Gastrocnemius medialis (tissue), 4 donors: ENCODE measurements around the gene DBNL. TPM values are rescaled to one million over a fixed set of nuclear protein-coding genes. Genes with fewer than 3 reads are reported as not detected.

Experiments
- ATAC-seq, 2 donors: fragments of 150-250 bp; one replicate each; pipeline ENCODE4 v1.9.1; 2016
- DNase-seq, 2 donors: peaks; one replicate each; pipeline ENCODE4 v3.0.0-alpha.2; 2019
- H3K27ac ChIP-seq, 4 donors: fragments of 200-600 bp; sonication (generic); 1 replicate in 1 of 4; 2 replicates in 3 of 4; pipeline ENCODE4 v1.5.1; 2016 to 2018; ENCODE audit warnings: mild to moderate bottlenecking in 2 of 4, moderate library complexity in 1 of 4
- H3K27me3 ChIP-seq, 3 donors: fragments of 200-600 bp; sonication (generic) in 2 of 3; 1 replicate in 1 of 3; 2 replicates in 2 of 3; pipeline versions ENCODE4 v1.5.1 to v1.6.0; 2016 to 2019; ENCODE audit warnings: mild to moderate bottlenecking in 1 of 3, moderate library complexity in 1 of 3
- H3K36me3 ChIP-seq, 2 donors: fragments of 200-600 bp; sonication (generic) in 1 of 2; one replicate each; pipeline ENCODE4 v1.5.1; 2017 to 2018
- H3K4me1 ChIP-seq, 2 donors: fragments of 200-600 bp; sonication (generic) in 1 of 2; one replicate each; pipeline ENCODE4 v1.5.1; 2016 to 2017; ENCODE audit warnings: mild to moderate bottlenecking in 2 of 2
- H3K4me3 ChIP-seq, 4 donors: fragments of 200-600 bp; sonication (generic) in 3 of 4; 1 replicate in 1 of 4; 2 replicates in 3 of 4; pipeline ENCODE4 v1.5.1; 2016 to 2019; ENCODE audit warnings: mild to moderate bottlenecking in 2 of 4
- H3K9me3 ChIP-seq, 3 donors: fragments of 200-600 bp; sonication (generic) in 2 of 3; 1 replicate in 1 of 3; 2 replicates in 2 of 3; pipeline ENCODE4 v1.5.1; 2016 to 2019
- POLR2A ChIP-seq, 2 donors: fragments of 450-650 bp; IDR thresholded peaks; one replicate each; pipeline ENCODE4 v1.6.1; 2017; ENCODE audit warnings: antibody characterized with exemption in 2 of 2, mild to moderate bottlenecking in 2 of 2, moderate library complexity in 2 of 2
- in situ Hi-C, 4 donors: fragments of 200-750 bp; cut with MboI; loops; one replicate each; pipeline versions ENCODE4 v1.15.0 to v1.8.0; 2017; ENCODE audit warnings: low sequenced_read_pairs in 4 of 4
- intact Hi-C: fragments of 100-400 bp; cut with DNase I; formaldehyde crosslinking; loops from one replicate; pipeline ENCODE4 v1.15.1; 2023; ENCODE audit warnings: low total_unique reads
- microRNA-seq, 2 donors: library from miRNA; unstranded; fragments of <30 nt; microRNA quantifications; one replicate each; pipeline ENCODE4, GENCODE V29; 2016; ENCODE audit warnings: borderline replicate concordance in 2 of 2
- total RNA-seq, 4 donors: library from RNA; depleted of rRNA; stranded (reverse); fragments of >200 nt; gene quantifications; one replicate each; pipeline versions ENCODE4 v1.1.0 to v1.2.3, GENCODE V29; 2016
- TF ChIP-seq, protein P1 (sequence below), 5 experiments: fragments of 450-650 bp in 3 of 5; fragments of 200-600 bp in 2 of 5; sonication (generic) in 2 of 5; IDR thresholded peaks in 4 of 5; conservative IDR thresholded peaks in 1 of 5; 1 replicate in 4 of 5; 2 replicates in 1 of 5; pipeline ENCODE4 v1.5.1; 2016 to 2019; ENCODE audit warnings: antibody characterized with exemption in 5 of 5, mild to moderate bottlenecking in 3 of 5, moderate library complexity in 3 of 5

Gene DBNL
- total RNA-seq, 4 donors from 2014 or later = 48.0 to 77.2 (median 56.0) TPM

DNA sequence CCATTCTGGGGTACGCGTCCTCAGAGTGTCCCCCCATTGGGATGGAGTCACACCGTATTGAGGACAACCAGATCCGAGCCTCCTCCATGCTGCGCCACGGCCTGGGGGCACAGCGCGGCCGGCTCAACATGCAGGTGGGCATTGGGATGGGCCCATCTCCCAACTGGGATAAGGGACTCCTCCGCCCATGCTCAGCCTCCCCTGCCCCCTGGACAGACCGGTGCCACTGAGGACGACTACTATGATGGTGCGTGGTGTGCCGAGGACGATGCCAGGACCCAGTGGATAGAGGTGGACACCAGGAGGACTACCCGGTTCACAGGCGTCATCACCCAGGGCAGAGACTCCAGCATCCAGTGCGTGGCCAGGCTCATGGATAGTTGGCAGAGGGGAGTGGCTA is 65.5 kb downstream of the DBNL start:
- DNase-seq = no peak
- Histone ChIP-seq H3K36me3 (no peaks in the 10 kb centered on the region), H3K9me3 (no peaks in the 10 kb centered on the region), H3K27ac (no peak overlapping the region), H3K4me3 (no peak overlapping the region), H3K4me1 (peaks cover 11 to 17% of the 10 kb centered on the region in 2 donors), H3K27me3 (peaks cover 2 to 5% (median 3%) of the 10 kb centered on the region in 3 donors)
- in situ Hi-C loops (no loop called here), intact Hi-C loops (no loop called here)
- TF ChIP-seq, protein P1, sequence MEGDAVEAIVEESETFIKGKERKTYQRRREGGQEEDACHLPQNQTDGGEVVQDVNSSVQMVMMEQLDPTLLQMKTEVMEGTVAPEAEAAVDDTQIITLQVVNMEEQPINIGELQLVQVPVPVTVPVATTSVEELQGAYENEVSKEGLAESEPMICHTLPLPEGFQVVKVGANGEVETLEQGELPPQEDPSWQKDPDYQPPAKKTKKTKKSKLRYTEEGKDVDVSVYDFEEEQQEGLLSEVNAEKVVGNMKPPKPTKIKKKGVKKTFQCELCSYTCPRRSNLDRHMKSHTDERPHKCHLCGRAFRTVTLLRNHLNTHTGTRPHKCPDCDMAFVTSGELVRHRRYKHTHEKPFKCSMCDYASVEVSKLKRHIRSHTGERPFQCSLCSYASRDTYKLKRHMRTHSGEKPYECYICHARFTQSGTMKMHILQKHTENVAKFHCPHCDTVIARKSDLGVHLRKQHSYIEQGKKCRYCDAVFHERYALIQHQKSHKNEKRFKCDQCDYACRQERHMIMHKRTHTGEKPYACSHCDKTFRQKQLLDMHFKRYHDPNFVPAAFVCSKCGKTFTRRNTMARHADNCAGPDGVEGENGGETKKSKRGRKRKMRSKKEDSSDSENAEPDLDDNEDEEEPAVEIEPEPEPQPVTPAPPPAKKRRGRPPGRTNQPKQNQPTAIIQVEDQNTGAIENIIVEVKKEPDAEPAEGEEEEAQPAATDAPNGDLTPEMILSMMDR (IDR thresholded peaks at IDR 0.05 in 4 of 5, conservative IDR thresholded peaks at IDR 0.05 in 1 of 5) = no peak
- TF ChIP-seq POLR2A (IDR thresholded peaks at IDR 0.05) = no peak
- ATAC-seq = no peak

DNA sequence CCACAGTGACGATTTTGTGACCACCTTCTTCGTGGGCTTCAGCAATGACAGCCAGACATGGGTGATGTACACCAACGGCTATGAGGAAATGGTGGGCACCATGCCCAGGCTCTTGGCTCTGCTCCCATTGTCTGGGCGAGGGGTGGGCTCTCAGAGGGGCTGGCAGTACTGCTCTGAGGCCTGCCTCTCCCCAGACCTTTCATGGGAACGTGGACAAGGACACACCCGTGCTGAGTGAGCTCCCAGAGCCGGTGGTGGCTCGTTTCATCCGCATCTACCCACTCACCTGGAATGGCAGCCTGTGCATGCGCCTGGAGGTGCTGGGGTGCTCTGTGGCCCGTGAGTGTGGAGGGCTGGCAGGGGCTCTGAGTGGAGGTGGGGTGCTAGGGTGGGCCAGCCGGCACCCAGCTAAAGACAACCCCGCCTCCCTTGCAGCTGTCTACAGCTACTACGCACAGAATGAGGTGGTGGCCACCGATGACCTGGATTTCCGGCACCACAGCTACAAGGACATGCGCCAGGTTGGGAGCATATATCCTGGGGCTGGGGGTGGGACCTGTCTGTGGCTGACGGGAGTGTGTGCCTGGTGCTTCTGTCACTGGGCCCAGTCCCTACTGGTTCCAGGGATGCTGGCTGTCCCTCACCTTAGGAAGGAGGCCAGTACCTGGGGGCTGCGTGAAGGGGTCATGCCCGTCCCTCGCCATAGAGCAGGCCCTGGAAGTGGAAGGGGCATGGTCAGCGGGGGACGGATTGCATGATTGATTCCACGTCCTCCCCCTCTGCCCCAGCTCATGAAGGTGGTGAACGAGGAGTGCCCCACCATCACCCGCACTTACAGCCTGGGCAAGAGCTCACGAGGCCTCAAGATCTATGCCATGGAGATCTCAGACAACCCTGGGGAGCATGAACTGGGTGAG is 66.5 kb downstream of the DBNL start:
- Histone ChIP-seq H3K9me3 (no peaks in the 10 kb centered on the region), H3K27ac (no peak overlapping the region), H3K4me1 (peaks cover 18% of the 10 kb centered on the region in 2 donors), H3K36me3 (no peaks in the 10 kb centered on the region), H3K27me3 (no peaks in the 10 kb centered on the region), H3K4me3 (no peak overlapping the region)
- in situ Hi-C loops (no loop called here), intact Hi-C loops (no loop called here)
- no peak for DNase-seq
- TF ChIP-seq, protein P1 (IDR thresholded peaks at IDR 0.05 in 4 of 5, conservative IDR thresholded peaks at IDR 0.05 in 1 of 5) = no peak
- TF ChIP-seq POLR2A (IDR thresholded peaks at IDR 0.05) = no peak
- no peak for ATAC-seq

Small RNA genes lying within 50 kb of the gene (microRNA-seq; reads per million reads assigned to microRNA genes)
- gene MIR6837 (0 to 0.85 reads per million in 2 donors), gene MIR6838 (0.85 to 2.4 reads per million in 2 donors)

Other genes with a start within 250 kb of the DBNL start
- 100 to 1,000 TPM; 173 to 294 (median 255) TPM for gene MRPS24, start 175.2 kb upstream of the DBNL start, total RNA-seq
- 10 to 100 TPM; 29.0 to 47.7 (median 38.3) TPM for gene URGCP, start 138.1 kb upstream of the DBNL start, total RNA-seq
- 100 to 1,000 TPM in 2 of 4 donors, 10 to 100 TPM in 2; 71.0 to 116 (median 105) TPM for gene UBE2D4, start 118.3 kb upstream of the DBNL start, total RNA-seq
- not detected for gene SPDYE1, start 46.8 kb upstream of the DBNL start, total RNA-seq
- gene PGAM2, start 20.9 kb downstream of the DBNL start, total RNA-seq = 100 to 1,000 TPM; 129 to 355 (median 306) TPM
- 10 to 100 TPM; 11.1 to 34.6 (median 17.3) TPM for gene POLM, start 37.8 kb downstream of the DBNL start, total RNA-seq
- gene AEBP1, start 59.6 kb downstream of the DBNL start, total RNA-seq = 10 to 100 TPM in 2 of 4 donors, 1 to 10 TPM in 2; 5.8 to 23.6 (median 15.9) TPM
- 10 to 100 TPM; 69.4 to 93.0 (median 77.7) TPM for gene POLD2, start 78.8 kb downstream of the DBNL start, total RNA-seq
- gene MYL7, start 96.6 kb downstream of the DBNL start, total RNA-seq = 1 to 10 TPM in 1 of 4 donors, not detected in 3; 2.6 TPM
- gene GCK, start 144.7 kb downstream of the DBNL start, total RNA-seq = under 1 TPM in 1 of 4 donors, not detected in 3; 0.33 TPM
- 10 to 100 TPM; 37.9 to 79.5 (median 72.5) TPM for gene YKT6, start 156.3 kb downstream of the DBNL start, total RNA-seq